Osteocyte (in vitro differentiated cells): ENCODE data around the gene ZDHHC3. TPM values are rescaled to one million over a fixed set of nuclear protein-coding genes. Genes with fewer than 3 reads are reported as not detected.

ENCODE experiments used
- DNase-seq: peaks from one replicate; pipeline ENCODE4 v3.0.0; 2021; ENCODE audit warnings: mixed read lengths; ENCODE audit not compliant: unreplicated experiment; ENCODE audit errors: extremely low spot score
- H3K27ac Mint-ChIP-seq: one replicate; pipeline ENCODE4 v1.8.0; 2021; ENCODE audit warnings: mild to moderate bottlenecking, mixed read lengths; ENCODE audit not compliant: unreplicated experiment
- H3K27me3 Mint-ChIP-seq: one replicate; pipeline ENCODE4 v1.8.0; 2021; ENCODE audit warnings: mixed read lengths; ENCODE audit not compliant: unreplicated experiment
- H3K36me3 Mint-ChIP-seq: one replicate; pipeline ENCODE4 v1.8.0; 2021; ENCODE audit warnings: mixed read lengths; ENCODE audit not compliant: unreplicated experiment
- H3K4me1 Mint-ChIP-seq: one replicate; pipeline ENCODE4 v1.8.0; 2021; ENCODE audit warnings: mixed read lengths; ENCODE audit not compliant: unreplicated experiment
- H3K4me3 Mint-ChIP-seq: one replicate; pipeline ENCODE4 v1.8.0; 2021; ENCODE audit warnings: mild to moderate bottlenecking, moderate library complexity, mixed read lengths; ENCODE audit not compliant: unreplicated experiment
- H3K9me3 Mint-ChIP-seq: one replicate; pipeline ENCODE4 v1.8.0; 2021; ENCODE audit warnings: mixed read lengths; ENCODE audit not compliant: unreplicated experiment
- CTCF ChIP-seq: fragments of 200-600 bp; sonication (generic); IDR thresholded peaks from 2 replicates; pipeline ENCODE4 v1.5.0; 2021; ENCODE audit warnings: antibody characterized with exemption, mild to moderate bottlenecking, moderate library complexity
- total RNA-seq: library from RNA; stranded (reverse); gene quantifications from 2 replicates; pipeline ENCODE4 v1.2.1, GENCODE V29; 2021

ZDHHC3 gene
- total RNA-seq, 1 donor from 2014 or later, result 96.6 TPM

DNA sequence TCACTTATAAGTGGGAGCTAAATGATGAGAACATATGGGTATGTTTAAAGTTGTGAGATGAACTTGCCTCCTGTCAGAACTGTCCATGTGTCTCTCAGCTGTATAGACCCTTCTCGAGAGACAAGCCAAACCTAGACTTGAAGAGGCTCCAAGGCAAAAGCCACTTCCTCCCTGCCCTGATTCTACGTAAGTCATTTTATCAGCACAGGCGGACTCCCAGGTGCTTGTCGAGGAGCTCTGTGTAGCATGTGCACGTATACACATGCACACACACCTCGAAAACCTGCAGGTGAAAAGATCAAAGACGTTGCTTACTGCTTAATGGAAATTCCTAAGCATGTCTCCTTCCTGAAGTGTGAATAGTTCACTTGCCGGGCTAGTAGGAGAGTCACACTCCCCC is 44.6 kb upstream of the ZDHHC3 start:
- no peak for DNase-seq
- Mint-ChIP-seq H3K27me3 (no peaks in the 10 kb centered on the region), H3K9me3 (no peaks in the 10 kb centered on the region), H3K36me3 (peaks cover 2% of the 10 kb centered on the region), H3K4me3 (no peak overlapping the region), H3K27ac (peak overlapping the region; percentile 32), H3K4me1 (peaks cover 68% of the 10 kb centered on the region)
- no peak for TF ChIP-seq CTCF

- Mint-ChIP-seq H3K27me3 (no peaks in the 10 kb centered on the region), H3K9me3 (no peaks in the 10 kb centered on the region), H3K27ac (peak overlapping the region; percentile 86), H3K4me3 (peak overlapping the region; percentile 18), H3K4me1 (peaks cover 64% of the 10 kb centered on the region), H3K36me3 (peaks cover 5% of the 10 kb centered on the region)
- TF ChIP-seq CTCF, result no peak
- no peak for DNase-seq
Measured at GRCh38 chr3:45017821-45018220, 41.8 kb upstream of the ZDHHC3 start.

DNA sequence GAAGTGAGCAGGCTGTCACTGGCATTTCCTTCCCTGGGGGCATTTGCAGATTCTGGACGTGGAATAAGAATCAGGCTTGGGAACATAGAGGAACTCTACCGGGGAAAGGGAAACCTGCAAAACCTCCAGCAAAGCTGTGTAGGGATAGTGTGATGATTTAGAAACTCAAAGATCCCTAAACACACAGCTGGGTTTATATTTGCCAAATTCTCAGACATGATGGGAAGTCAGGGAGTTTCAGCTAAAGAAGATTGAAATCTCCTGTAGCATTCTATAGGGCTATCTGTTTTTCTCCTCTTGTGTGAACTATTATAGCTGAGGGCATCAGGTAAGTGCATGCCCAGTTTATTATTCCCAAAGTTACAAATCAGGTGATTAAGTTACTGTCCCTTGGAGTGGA is 40.9 kb upstream of the ZDHHC3 start:
- Mint-ChIP-seq H3K9me3 (no peaks in the 10 kb centered on the region), H3K27me3 (no peaks in the 10 kb centered on the region), H3K4me3 (peak overlapping the region; percentile 23), H3K36me3 (peaks cover 8% of the 10 kb centered on the region), H3K4me1 (peaks cover 68% of the 10 kb centered on the region), H3K27ac (peak overlapping the region; percentile 86)
- DNase-seq, result no peak
- TF ChIP-seq CTCF, result no peak

GRCh38 chr3:45012577-45012976 is 36.6 kb upstream of the ZDHHC3 start:
- Mint-ChIP-seq H3K4me1 (peaks cover 69% of the 10 kb centered on the region), H3K9me3 (no peaks in the 10 kb centered on the region), H3K36me3 (peaks cover 12% of the 10 kb centered on the region), H3K27me3 (no peaks in the 10 kb centered on the region), H3K27ac (peak overlapping the region; percentile 87), H3K4me3 (peak overlapping the region; percentile 11)
- DNase-seq, result no peak
- no peak for TF ChIP-seq CTCF

DNA sequence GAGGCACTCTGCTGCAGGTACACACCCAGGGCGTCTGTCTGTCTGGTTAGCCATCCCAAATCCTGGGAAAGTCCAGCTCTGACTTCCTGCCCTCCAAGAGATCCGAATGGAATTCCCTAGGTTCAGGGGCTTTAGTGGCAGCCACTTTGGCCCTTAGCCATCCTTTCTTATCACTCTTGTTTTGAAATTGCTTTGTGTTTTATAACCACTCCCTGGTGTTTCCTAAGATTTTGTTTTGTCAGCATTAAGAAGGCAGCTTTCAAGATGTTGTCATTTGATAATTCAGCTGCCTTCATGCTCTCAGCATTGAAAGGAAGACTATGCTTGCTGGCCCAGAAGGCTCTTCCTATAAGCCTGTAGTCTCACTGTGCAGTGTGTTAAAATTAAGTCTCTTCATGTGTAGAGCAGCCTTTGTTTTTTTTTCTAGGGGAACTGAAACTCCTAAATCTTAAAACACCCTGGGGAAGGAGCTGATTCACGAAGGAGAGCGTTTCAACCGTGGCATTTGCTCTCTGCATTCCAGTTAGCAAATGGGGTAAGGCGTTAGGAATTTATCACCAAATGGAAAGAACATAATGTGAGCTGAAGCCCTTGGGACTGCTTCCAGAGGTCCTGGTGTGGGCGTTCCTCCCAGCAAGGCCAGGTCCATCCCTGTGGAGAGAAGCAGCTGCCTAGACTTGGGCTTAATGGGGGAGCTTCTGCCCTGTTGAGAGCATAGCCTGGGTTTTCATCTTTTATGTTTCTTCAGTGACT is 36.0 kb upstream of the ZDHHC3 start:
- peaks cover 63% of the 10 kb centered on the region for H3K4me1 Mint-ChIP-seq
- peak overlapping the region; percentile 87 for H3K27ac Mint-ChIP-seq
- H3K9me3 Mint-ChIP-seq, result no peaks in the 10 kb centered on the region
- peak overlapping the region; percentile 31 for H3K4me3 Mint-ChIP-seq
- DNase-seq, result no peak
- H3K36me3 Mint-ChIP-seq, result peaks cover 17% of the 10 kb centered on the region
- TF ChIP-seq CTCF, result no peak
- no peaks in the 10 kb centered on the region for H3K27me3 Mint-ChIP-seq
